OCI-LY1 (cell line): ENCODE measurements around the gene OMP.

Experiments
- H2AFZ ChIP-seq: fragments of 200-600 bp; sonication (generic), shearing (Covaris generic); 2 replicates; pipeline ENCODE4 v1.6.0; 2014; ENCODE audit warnings: antibody characterized with exemption, mild to moderate bottlenecking, low read length
- H3F3A ChIP-seq: fragments of 200-600 bp; sonication (generic), shearing (Covaris generic); 2 replicates; pipeline ENCODE4 v1.6.0; 2014; ENCODE audit warnings: mild to moderate bottlenecking, antibody characterized with exemption, low read length, moderate library complexity; ENCODE audit not compliant: insufficient read depth
- H3K27ac ChIP-seq: fragments of 200-600 bp; sonication (generic); 2 replicates; pipeline ENCODE4 v1.5.1; 2014; ENCODE audit warnings: low read length, mixed run types, mild to moderate bottlenecking, low read depth; ENCODE audit not compliant: poor library complexity, severe bottlenecking
- H3K27me3 ChIP-seq: fragments of 200-600 bp; sonication (generic); 2 replicates; pipeline ENCODE4 v1.6.0; 2014; ENCODE audit warnings: antibody characterized with exemption, mild to moderate bottlenecking, low read length, moderate library complexity; ENCODE audit not compliant: insufficient read depth
- H3K36me3 ChIP-seq: fragments of 200-600 bp; sonication (generic); 2 replicates; pipeline ENCODE4 v1.6.1; 2014; ENCODE audit warnings: mild to moderate bottlenecking, antibody characterized with exemption, low read length, moderate library complexity, mixed read lengths; ENCODE audit not compliant: insufficient read depth
- H3K4me1 ChIP-seq: fragments of 200-600 bp; sonication (generic); 2 replicates; pipeline ENCODE4 v1.5.1; 2014; ENCODE audit warnings: mild to moderate bottlenecking, low read length, moderate library complexity; ENCODE audit not compliant: insufficient read depth, severe bottlenecking
- H3K4me2 ChIP-seq: fragments of 200-600 bp; sonication (generic), shearing (Covaris generic); 2 replicates; pipeline ENCODE4 v1.6.1; 2014; ENCODE audit warnings: low read length
- H3K4me3 ChIP-seq: fragments of 200-600 bp; sonication (generic); 2 replicates; pipeline ENCODE4 v1.5.1; 2014; ENCODE audit warnings: low read length, low read depth, mild to moderate bottlenecking, mixed read lengths; ENCODE audit not compliant: poor library complexity, severe bottlenecking
- H3K79me2 ChIP-seq: fragments of 200-600 bp; shearing (Covaris generic); 2 replicates; pipeline ENCODE4 v1.6.1; 2016; ENCODE audit warnings: mixed run types, low read length, mixed read lengths; ENCODE audit not compliant: insufficient read depth
- H3K9ac ChIP-seq: fragments of 200-600 bp; sonication (generic), shearing (Covaris generic); 2 replicates; pipeline ENCODE4 v1.6.1; 2014; ENCODE audit warnings: mild to moderate bottlenecking, low read length, mixed read lengths
- H3K9me2 ChIP-seq: fragments of 200-600 bp; sonication (generic), shearing (Covaris generic); 2 replicates; pipeline ENCODE4 v1.6.1; 2014; ENCODE audit warnings: low read depth, mild to moderate bottlenecking, low read length, mixed read lengths
- H3K9me3 ChIP-seq: fragments of 200-600 bp; shearing (Covaris generic); 2 replicates; pipeline ENCODE4 v1.6.1; 2014; ENCODE audit warnings: low read length, mixed read lengths
- H4K20me1 ChIP-seq: fragments of 200-600 bp; sonication (generic), shearing (Covaris generic); 2 replicates; pipeline ENCODE4 v1.6.0; 2016; ENCODE audit warnings: mild to moderate bottlenecking, low read length; ENCODE audit not compliant: insufficient read depth
- EZH2 ChIP-seq: fragments of 200-600 bp; sonication (generic), shearing (Covaris generic); IDR thresholded peaks from 2 replicates; pipeline ENCODE4 v1.8.0; 2017; ENCODE audit warnings: borderline replicate concordance, mixed run types, mild to moderate bottlenecking, antibody characterized with exemption, low read length, moderate library complexity, mixed read lengths
- TF ChIP-seq, protein P1 (sequence below): fragments of 200-600 bp; sonication (generic), shearing (Covaris generic); IDR thresholded peaks from 2 replicates; pipeline ENCODE4 v1.5.1; 2017; ENCODE audit warnings: mild to moderate bottlenecking, antibody characterized with exemption, low read length, moderate library complexity, mixed read lengths

Gene OMP

GRCh38 chr11:77144857-77145428 lies 42.3 kb downstream of the OMP start:
- Histone ChIP-seq H3K36me3 (no peaks in the 10 kb centered on the region), H3F3A (no peaks in the 10 kb centered on the region), H3K4me1 (no peaks in the 10 kb centered on the region), H3K9ac (no peak overlapping the region), H2AFZ (no peak overlapping the region), H3K9me2 (no peaks in the 10 kb centered on the region), H3K4me3 (no peak overlapping the region), H3K4me2 (no peak overlapping the region), H3K79me2 (no peaks in the 10 kb centered on the region), H3K27me3 (no peaks in the 10 kb centered on the region; the same call in 1 of the 2 replicates), H4K20me1 (no peaks in the 10 kb centered on the region), H3K9me3 (no peaks in the 10 kb centered on the region), H3K27ac (no peak overlapping the region)
- no peak for TF ChIP-seq EZH2
- TF ChIP-seq, protein P1, sequence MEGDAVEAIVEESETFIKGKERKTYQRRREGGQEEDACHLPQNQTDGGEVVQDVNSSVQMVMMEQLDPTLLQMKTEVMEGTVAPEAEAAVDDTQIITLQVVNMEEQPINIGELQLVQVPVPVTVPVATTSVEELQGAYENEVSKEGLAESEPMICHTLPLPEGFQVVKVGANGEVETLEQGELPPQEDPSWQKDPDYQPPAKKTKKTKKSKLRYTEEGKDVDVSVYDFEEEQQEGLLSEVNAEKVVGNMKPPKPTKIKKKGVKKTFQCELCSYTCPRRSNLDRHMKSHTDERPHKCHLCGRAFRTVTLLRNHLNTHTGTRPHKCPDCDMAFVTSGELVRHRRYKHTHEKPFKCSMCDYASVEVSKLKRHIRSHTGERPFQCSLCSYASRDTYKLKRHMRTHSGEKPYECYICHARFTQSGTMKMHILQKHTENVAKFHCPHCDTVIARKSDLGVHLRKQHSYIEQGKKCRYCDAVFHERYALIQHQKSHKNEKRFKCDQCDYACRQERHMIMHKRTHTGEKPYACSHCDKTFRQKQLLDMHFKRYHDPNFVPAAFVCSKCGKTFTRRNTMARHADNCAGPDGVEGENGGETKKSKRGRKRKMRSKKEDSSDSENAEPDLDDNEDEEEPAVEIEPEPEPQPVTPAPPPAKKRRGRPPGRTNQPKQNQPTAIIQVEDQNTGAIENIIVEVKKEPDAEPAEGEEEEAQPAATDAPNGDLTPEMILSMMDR = no peak

GRCh38 chr11:77146261-77147035 lies 43.8 kb downstream of the OMP start:
- TF ChIP-seq EZH2 = no peak
- TF ChIP-seq, protein P1 = no peak
- Histone ChIP-seq H3K9me2 (no peaks in the 10 kb centered on the region), H3K79me2 (no peaks in the 10 kb centered on the region), H2AFZ (no peak overlapping the region), H3K27ac (no peak overlapping the region), H3F3A (no peaks in the 10 kb centered on the region), H3K9ac (no peak overlapping the region), H3K9me3 (no peaks in the 10 kb centered on the region), H3K27me3 (no peaks in the 10 kb centered on the region; the same call in 1 of the 2 replicates), H3K4me3 (no peak overlapping the region), H3K4me2 (no peak overlapping the region), H3K4me1 (no peaks in the 10 kb centered on the region), H3K36me3 (no peaks in the 10 kb centered on the region), H4K20me1 (no peaks in the 10 kb centered on the region)

DNA sequence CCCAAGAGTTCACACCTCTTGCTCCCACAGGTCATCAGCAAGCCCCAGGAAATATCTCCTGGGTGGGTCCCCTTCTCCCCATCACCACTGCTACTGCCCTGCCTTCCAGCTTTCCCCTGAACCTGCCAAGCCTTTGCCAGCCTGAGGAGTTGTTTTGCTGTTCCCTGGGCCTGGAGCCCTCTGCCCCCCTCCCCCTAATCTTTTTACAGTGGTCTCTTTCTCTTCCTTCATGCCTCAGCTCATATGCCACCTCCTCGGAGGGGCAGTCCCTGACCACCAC lies 44.3 kb downstream of the OMP start:
- Histone ChIP-seq H3K9me3 (no peaks in the 10 kb centered on the region), H3K36me3 (no peaks in the 10 kb centered on the region), H3K79me2 (no peaks in the 10 kb centered on the region), H3K4me1 (no peaks in the 10 kb centered on the region), H3K4me3 (no peak overlapping the region), H2AFZ (no peak overlapping the region), H3K27ac (no peak overlapping the region), H3K4me2 (no peak overlapping the region), H4K20me1 (no peaks in the 10 kb centered on the region), H3K9ac (no peak overlapping the region), H3K9me2 (no peaks in the 10 kb centered on the region), H3F3A (no peaks in the 10 kb centered on the region), H3K27me3 (no peaks in the 10 kb centered on the region; the same call in 1 of the 2 replicates)
- TF ChIP-seq, protein P1 = no peak
- TF ChIP-seq EZH2 = no peak
